Activated T-cell treated with anti-CD3 and anti-CD28 coated beads, Interleukin-2, amount 50 U/mL, for 4 hours (primary cell): ENCODE measurements around the gene DYNC1I1. TPM values are rescaled to one million over a fixed set of nuclear protein-coding genes. Genes with fewer than 3 reads are reported as not detected.

ENCODE experiments used
- ATAC-seq, 2 donors: fragments of 200-7000 bp; cut with Tn5 transposase; one replicate each; pipeline ENCODE4 v1.10.0; 2021
- DNase-seq: peaks from one replicate; pipeline ENCODE4 v3.0.0-alpha.2; 2020
- H3K27me3 Mint-ChIP-seq: one replicate; pipeline ENCODE4 v1.8.0; 2021; ENCODE audit warnings: low read depth, mixed read lengths
- H3K36me3 Mint-ChIP-seq: one replicate; pipeline ENCODE4 v1.8.0; 2022; ENCODE audit warnings: mixed read lengths; ENCODE audit not compliant: insufficient read depth
- H3K4me1 Mint-ChIP-seq: one replicate; pipeline ENCODE4 v1.8.0; 2021; ENCODE audit warnings: low read depth, mixed read lengths
- H3K4me3 Mint-ChIP-seq: one replicate; pipeline ENCODE4 v1.8.0; 2021; ENCODE audit warnings: mild to moderate bottlenecking, moderate library complexity, mixed read lengths
- H3K9me3 Mint-ChIP-seq: one replicate; pipeline ENCODE4 v1.8.0; 2021; ENCODE audit warnings: mixed read lengths
- total RNA-seq, 3 donors: library from RNA; stranded (reverse); gene quantifications; one replicate each; pipeline ENCODE4 v1.2.1, GENCODE V29; 2021

The DYNC1I1 gene
- total RNA-seq, 3 donors from 2014 or later: not detected

DNA sequence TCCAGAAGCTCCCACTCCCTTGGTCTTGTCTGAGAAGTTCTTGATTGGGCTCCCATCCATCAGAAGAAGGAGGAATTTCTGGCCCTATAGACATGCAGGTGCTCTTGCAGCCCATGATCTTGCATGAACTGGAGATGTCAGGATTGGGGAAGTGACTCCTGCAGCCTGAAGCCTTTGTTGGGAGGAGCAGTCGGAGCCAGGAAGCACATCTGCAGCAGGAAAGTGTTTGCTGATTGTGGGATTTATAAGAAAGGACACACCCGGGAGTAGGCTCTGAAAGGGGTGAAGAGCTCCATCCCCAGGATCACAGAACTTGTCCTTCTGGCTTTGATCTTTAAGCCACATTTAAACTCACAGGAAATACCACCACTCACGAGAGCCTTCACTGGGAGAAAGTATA, 185.2 kb downstream of the DYNC1I1 start:
- H3K4me1 Mint-ChIP-seq: no peaks in the 10 kb centered on the region
- H3K4me3 Mint-ChIP-seq: no peak overlapping the region
- no peaks in the 10 kb centered on the region for H3K36me3 Mint-ChIP-seq
- no peaks in the 10 kb centered on the region for H3K9me3 Mint-ChIP-seq
- DNase-seq: no peak
- H3K27me3 Mint-ChIP-seq: peaks cover 5% of the 10 kb centered on the region
- no peak for ATAC-seq

DNA sequence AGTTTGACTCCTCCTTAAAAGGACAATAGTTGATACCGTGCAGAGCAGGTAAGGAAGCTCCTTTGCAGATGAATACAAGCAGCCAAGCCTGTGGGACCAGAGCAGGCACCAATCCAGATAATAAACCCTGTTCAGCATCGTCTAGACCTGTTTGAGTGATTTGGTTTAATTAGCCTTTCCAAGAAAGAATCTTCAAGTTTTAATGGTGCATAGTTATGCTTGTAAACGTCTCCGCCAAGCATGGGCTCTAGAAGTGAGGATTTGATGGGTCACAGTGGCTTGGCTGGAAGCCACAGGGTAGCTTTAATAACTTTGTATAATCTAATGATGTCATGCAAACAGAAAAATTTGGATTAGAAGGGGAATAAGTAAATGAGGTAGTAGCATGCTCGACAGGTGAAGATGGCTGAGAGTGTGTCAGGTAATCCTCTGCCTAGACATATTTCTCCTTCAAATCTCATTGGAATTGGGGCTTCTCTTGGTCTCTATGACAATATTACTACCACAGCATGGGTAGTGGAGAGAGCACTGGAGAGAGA, 188.4 kb downstream of the DYNC1I1 start:
- H3K36me3 Mint-ChIP-seq: no peaks in the 10 kb centered on the region
- no peak for ATAC-seq
- DNase-seq: no peak
- no peaks in the 10 kb centered on the region for H3K9me3 Mint-ChIP-seq
- H3K4me3 Mint-ChIP-seq: no peak overlapping the region
- peaks cover 8% of the 10 kb centered on the region for H3K27me3 Mint-ChIP-seq
- no peaks in the 10 kb centered on the region for H3K4me1 Mint-ChIP-seq

DNA sequence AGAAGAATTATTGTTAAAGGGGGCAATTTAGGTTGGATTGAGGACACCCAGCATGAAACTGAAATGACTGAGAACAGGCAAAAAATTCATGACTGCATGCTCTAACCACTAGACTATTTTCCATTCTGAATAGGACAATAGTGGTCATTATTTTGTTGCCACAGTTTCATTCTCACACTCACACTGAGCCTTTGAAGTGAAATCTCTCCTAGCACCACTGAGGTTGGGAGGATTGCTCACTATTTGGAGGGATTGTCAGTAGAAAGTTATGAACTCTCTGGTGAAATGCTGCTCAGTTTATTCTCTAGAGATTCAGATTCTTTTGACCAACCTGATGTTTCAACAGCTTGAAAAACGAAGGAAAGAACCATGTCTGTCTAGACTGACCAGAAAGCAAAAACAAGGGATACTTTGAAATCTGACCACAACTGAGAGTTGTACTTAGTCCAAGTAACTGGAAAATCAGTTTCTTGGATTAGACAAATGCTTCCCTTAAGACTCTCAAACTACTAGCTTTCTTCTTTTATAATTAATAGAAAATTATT, 191.2 kb downstream of the DYNC1I1 start:
- Mint-ChIP-seq H3K9me3 (no peaks in the 10 kb centered on the region), H3K36me3 (no peaks in the 10 kb centered on the region), H3K4me1 (no peaks in the 10 kb centered on the region), H3K4me3 (no peak overlapping the region), H3K27me3 (peaks cover 3% of the 10 kb centered on the region)
- no peak for ATAC-seq
- no peak for DNase-seq

DNA sequence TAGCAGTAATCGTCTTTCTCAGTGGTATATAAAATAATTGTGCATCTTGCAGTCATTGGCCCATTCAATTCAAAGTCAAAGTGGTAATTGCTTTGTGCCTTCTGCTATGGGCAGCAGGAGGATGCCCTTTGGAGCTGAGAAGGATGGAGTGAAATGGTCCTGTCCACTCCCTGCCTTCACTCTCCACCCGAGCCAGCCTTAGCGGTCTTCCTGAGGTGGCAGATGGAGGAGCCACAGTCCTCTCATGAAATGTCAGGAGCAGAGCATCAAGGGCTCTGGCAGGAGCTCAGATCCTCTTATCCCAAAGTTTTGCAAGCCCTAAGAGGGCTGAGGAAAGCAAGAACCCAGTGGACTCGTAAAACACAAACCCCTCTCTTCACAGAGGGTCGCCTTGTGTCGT, 199.4 kb downstream of the DYNC1I1 start:
- H3K4me1 Mint-ChIP-seq: no peaks in the 10 kb centered on the region
- ATAC-seq (no peak), DNase-seq (no peak)
- H3K4me3 Mint-ChIP-seq: no peak overlapping the region
- no peaks in the 10 kb centered on the region for H3K9me3 Mint-ChIP-seq
- peaks cover 2% of the 10 kb centered on the region for H3K27me3 Mint-ChIP-seq
- H3K36me3 Mint-ChIP-seq: no peaks in the 10 kb centered on the region

DNA sequence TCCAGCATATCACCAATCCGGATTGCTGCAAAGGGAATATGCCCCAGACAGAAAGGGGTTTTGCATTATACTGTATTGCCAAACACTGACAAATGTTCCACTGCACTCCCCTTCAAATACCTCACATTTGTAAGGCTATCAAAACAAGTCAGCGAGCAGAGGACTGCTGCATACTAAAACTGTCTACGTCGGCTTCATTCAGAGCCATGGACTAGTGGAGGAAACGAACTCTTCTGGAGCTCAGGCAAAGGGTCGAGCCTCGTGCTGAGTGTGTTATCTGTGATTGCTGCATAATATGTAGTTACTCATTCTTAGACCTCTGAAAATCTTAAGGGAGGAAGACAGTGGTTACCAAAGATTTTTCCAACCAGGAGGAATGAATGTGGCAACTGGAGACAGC, 200.2 kb downstream of the DYNC1I1 start:
- no peak overlapping the region for H3K4me3 Mint-ChIP-seq
- H3K9me3 Mint-ChIP-seq: no peaks in the 10 kb centered on the region
- no peaks in the 10 kb centered on the region for H3K36me3 Mint-ChIP-seq
- H3K4me1 Mint-ChIP-seq: no peaks in the 10 kb centered on the region
- DNase-seq: no peak
- peaks cover 2% of the 10 kb centered on the region for H3K27me3 Mint-ChIP-seq
- ATAC-seq: no peak

DNA sequence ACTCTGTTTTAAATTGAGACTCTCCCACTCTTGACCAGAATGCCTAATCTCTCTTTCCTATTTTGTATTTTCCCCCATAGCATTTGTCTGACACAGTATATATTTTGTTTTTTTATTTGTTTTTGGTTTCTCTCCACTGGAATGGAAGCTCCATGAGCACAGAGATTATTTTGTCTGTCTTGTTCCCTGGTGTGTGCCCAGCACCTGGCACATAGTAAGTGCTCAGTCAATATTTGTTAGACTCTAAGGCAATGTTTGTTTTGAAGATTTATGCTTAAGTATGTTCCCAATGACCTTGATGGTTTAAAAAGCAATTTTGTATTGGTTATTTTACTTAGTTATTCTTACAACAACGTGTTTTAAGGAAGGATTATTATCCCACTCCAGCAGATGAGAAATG, 201.8 kb downstream of the DYNC1I1 start:
- no peaks in the 10 kb centered on the region for H3K36me3 Mint-ChIP-seq
- H3K9me3 Mint-ChIP-seq: no peaks in the 10 kb centered on the region
- ATAC-seq: no peak
- peaks cover 4% of the 10 kb centered on the region for H3K27me3 Mint-ChIP-seq
- H3K4me3 Mint-ChIP-seq: no peak overlapping the region
- no peak for DNase-seq
- H3K4me1 Mint-ChIP-seq: no peaks in the 10 kb centered on the region

DNA sequence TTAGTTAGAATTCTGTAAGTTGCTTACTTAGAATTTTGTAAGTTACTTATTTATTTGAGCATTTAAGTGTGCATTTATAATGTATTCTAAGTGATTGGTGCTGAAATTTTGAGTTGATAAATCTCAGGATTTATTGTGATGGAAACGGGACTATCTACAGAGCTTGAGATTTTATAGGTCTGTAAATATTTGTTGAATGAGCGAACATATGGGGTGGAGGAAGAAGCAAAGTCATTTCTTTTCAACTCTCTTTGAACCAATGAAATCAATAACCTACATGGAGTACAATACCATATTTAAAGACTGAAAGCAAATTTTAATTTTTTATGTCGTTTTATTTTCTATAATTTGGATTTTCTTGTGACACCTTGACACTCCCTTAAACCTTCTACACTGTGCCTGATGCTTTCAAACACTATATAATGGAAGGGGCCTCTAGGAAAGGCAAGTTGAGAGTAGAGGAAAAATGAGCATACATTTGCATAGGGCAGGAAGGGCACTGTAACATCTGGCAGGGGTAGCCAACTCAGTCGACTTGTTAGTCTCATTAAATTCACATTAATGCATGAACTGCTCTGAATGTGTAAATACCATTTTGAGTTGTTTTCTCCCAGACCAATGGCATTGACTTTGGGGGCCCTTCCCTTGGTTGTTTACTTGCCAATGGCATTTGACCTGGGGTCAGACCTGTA, 204.2 kb downstream of the DYNC1I1 start:
- ATAC-seq (no peak), DNase-seq (no peak)
- Mint-ChIP-seq H3K9me3 (no peaks in the 10 kb centered on the region), H3K27me3 (peaks cover 8% of the 10 kb centered on the region), H3K4me1 (no peaks in the 10 kb centered on the region), H3K4me3 (no peak overlapping the region), H3K36me3 (no peaks in the 10 kb centered on the region)

DNA sequence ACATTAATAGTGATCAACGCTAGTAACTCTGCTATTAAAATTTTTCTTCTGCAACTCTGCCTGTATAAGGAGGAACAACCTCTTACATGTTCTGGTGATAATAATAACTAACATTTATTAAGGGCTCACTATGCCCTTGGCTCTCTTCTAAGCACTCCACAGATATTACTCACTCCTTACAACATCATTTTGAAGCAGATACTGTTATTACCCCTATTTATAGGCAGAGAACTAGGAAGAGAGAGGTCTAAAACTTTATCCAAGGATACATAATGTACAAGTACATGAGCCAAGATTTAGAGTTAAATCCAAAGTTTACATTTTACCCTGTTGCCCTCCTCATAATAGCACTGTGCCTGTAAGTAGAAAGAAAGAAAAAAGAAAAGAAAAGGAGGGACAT, 205.6 kb downstream of the DYNC1I1 start:
- Mint-ChIP-seq H3K9me3 (no peaks in the 10 kb centered on the region), H3K36me3 (no peaks in the 10 kb centered on the region), H3K4me3 (no peak overlapping the region), H3K27me3 (peaks cover 10% of the 10 kb centered on the region), H3K4me1 (no peaks in the 10 kb centered on the region)
- ATAC-seq (no peak), DNase-seq (no peak)

DNA sequence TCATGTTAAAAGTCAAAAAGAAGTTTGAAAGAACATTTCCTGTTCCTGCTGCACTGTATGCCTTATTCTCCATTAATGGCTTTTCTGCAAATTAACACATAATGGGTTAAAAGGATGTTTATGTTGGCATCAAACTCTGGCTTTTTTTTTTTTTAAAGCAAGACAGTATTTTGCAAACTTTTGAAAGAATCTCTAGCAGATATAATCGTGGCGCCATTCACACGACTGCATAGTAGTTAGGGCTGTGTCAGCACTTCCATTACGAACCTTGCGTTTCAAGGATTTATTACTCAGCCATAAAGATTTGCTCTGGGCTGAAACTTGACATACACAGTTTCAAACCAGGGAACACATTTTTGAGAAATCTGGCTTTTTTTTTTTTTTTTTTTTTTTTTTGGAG, 207.8 kb downstream of the DYNC1I1 start:
- DNase-seq: no peak
- H3K27me3 Mint-ChIP-seq: peaks cover 10% of the 10 kb centered on the region
- no peak overlapping the region for H3K4me3 Mint-ChIP-seq
- no peaks in the 10 kb centered on the region for H3K36me3 Mint-ChIP-seq
- no peaks in the 10 kb centered on the region for H3K9me3 Mint-ChIP-seq
- no peak for ATAC-seq
- H3K4me1 Mint-ChIP-seq: no peaks in the 10 kb centered on the region

DNA sequence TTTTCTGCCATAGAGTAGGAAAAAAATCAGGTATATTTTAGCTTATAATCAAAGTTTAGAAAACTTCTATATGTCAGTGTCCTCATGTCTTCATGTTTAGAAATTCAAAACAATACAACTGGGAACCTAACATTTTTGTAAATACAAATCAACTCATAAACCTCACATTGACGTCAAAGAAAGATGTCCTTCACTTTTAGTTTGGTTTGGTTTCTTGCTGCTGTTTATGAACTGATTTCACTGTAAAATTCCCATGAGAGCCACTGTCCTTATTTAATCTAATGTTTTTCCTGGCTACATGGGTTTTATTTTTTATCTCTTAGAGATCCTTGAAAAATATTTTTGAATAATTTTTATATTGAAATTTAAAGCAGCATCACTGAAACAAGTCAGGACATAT, 208.4 kb downstream of the DYNC1I1 start:
- no peak for ATAC-seq
- H3K4me3 Mint-ChIP-seq: no peak overlapping the region
- H3K4me1 Mint-ChIP-seq: no peaks in the 10 kb centered on the region
- no peak for DNase-seq
- H3K27me3 Mint-ChIP-seq: peaks cover 8% of the 10 kb centered on the region
- H3K9me3 Mint-ChIP-seq: no peaks in the 10 kb centered on the region
- no peaks in the 10 kb centered on the region for H3K36me3 Mint-ChIP-seq

DNA sequence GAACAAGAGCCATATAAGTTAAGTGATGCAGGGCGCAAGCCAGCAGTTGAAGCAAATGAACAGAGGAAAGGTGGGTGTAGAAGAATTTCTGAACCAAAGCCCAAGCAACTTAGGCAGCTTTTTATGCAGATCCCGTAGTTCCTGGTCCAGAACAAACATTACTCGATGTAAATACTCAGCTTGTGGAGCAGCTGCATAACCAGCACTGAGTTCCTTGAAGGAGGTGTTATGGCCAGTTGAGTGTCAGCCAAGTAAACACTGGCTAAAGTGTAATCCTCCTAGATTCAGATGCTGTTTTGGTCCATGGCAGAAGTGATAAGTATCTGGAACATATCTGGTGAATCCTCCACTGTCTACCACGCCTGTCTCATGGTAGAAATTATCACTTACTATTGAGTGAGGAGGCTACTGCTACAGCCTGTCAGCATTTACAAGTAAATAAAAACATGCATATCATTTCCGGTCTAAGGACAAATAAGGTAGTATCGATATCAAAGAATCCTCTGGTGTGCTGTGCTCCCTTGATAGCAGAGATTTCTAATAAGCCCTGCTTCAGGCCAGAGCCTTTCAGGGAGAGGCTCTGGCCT, 213.9 kb downstream of the DYNC1I1 start:
- DNase-seq (no peak), ATAC-seq (no peak)
- Mint-ChIP-seq H3K9me3 (no peaks in the 10 kb centered on the region), H3K4me1 (no peaks in the 10 kb centered on the region), H3K36me3 (no peaks in the 10 kb centered on the region), H3K4me3 (no peak overlapping the region), H3K27me3 (peaks cover 12% of the 10 kb centered on the region)

DNA sequence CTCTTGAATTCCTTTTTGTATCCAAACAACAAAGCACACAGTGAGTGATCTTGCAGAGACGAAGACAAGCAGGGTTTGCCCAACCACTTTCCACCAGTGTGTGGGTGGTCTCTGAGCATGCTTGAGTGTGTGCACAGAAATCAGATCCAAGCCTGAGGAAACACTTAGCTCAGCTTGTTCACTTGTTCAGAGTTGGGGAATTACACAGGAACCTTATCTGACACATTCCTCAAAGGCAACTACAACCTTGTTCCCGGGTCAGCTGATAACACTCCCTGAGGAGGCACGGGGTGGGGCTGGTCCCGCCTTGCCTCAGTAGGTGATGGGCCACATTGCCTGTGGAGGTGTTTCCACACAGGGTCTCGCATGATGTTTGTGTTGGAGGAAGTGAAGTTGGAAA, 216.9 kb downstream of the DYNC1I1 start:
- ATAC-seq (no peak), DNase-seq (no peak)
- H3K36me3 Mint-ChIP-seq: no peaks in the 10 kb centered on the region
- no peaks in the 10 kb centered on the region for H3K9me3 Mint-ChIP-seq
- H3K4me1 Mint-ChIP-seq: no peaks in the 10 kb centered on the region
- peaks cover 13% of the 10 kb centered on the region for H3K27me3 Mint-ChIP-seq
- no peak overlapping the region for H3K4me3 Mint-ChIP-seq

DNA sequence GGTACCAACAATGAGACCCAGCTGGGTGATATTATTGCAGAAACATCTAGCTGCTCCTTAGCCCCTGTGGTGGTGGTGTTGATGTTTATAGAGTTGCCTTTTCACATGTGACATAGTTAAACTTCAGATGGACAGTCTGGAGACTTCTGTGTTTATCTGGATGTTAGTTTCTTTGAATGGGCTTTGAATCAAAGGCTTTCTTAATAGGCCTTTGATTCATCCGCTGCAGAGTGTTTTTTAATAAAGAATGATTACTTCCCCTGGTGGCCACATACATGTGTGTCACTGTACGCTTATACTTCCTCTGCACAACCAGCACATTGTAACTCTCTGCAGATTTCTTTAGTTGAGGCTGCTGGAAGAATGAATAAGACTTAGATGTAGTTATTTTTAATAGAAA, 221.0 kb downstream of the DYNC1I1 start:
- Mint-ChIP-seq H3K36me3 (no peaks in the 10 kb centered on the region), H3K27me3 (peaks cover 14% of the 10 kb centered on the region), H3K4me1 (no peaks in the 10 kb centered on the region), H3K4me3 (no peak overlapping the region), H3K9me3 (no peaks in the 10 kb centered on the region)
- ATAC-seq: no peak
- no peak for DNase-seq

DNA sequence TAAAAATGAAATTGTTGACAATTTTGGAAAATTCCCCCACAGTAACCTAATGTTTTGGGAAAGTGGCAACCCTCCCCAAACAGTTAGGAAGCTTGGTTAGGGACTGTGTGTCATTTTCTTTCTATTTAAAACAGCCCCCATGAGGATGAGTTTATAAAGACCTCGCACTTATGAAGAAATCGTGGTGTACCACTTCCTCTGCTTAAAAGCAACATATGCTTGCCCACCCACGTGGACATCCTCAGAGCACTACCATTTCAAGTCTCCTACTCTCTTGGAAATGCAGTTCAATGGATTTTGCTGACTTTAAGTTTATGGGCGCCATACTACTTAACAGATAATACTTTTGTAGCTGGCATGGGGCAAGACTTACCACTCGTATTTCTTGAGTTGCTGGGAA, 223.8 kb downstream of the DYNC1I1 start:
- H3K4me1 Mint-ChIP-seq: no peaks in the 10 kb centered on the region
- DNase-seq: no peak
- ATAC-seq: no peak
- H3K4me3 Mint-ChIP-seq: no peak overlapping the region
- H3K9me3 Mint-ChIP-seq: no peaks in the 10 kb centered on the region
- H3K27me3 Mint-ChIP-seq: peaks cover 6% of the 10 kb centered on the region
- no peaks in the 10 kb centered on the region for H3K36me3 Mint-ChIP-seq

DNA sequence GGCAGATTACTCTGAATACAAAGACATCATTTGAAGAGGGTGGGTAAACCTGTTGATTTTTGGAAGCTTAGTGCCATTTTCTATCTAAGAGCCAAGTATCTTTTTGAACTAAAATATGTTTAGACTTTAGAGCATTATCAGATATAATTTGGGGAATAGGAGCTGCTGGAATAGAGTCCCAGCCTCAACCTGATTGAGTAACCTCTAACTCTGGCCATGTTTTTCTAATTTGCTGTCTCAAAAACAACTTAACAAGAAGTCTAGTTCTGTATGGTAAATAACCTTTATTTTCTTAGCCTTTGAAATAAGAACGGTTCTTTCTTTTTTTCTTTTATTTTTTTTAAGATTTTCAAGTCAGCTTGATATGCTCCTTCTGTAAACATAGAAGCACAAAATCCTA, 224.5 kb downstream of the DYNC1I1 start:
- Mint-ChIP-seq H3K4me1 (no peaks in the 10 kb centered on the region), H3K9me3 (no peaks in the 10 kb centered on the region), H3K27me3 (peaks cover 6% of the 10 kb centered on the region), H3K36me3 (no peaks in the 10 kb centered on the region), H3K4me3 (no peak overlapping the region)
- ATAC-seq: no peak
- no peak for DNase-seq
